ENCODE results near the gene MYZAP. TPM values are rescaled to one million over a fixed set of nuclear protein-coding genes. Genes with fewer than 3 reads are reported as not detected.

MYZAP gene
- total RNA-seq, 1 donor: not detected

DNA sequence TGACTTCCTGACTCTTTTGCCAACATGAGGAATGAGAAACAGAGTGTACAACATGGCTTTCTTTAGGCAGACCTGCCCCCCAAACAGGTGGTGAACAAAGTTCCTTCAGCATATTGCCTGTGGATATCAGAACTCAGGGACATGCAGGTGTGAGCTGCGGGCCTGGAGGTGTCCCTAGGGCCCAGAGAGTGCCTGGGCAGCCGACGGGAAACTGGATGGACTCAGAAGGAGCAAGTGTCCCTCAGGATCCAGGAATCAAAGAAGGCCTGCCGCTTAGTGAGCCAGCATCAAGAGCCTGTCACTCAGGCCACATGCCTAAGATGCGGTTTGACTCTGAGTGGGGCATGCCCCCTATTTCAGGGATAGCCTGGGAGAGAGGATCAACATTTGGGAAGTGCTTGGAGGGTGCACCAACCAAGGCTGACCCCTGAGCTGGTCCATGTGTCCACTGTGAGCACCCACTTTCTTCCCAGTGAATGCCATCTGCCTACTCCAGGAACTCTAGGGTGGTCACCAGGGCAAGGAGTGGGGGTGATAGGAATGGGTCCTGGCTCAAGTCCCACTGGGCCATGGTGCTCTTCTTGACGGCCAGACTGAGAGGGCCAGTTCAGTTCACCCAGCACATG, 98.8 kb downstream of the MYZAP start:
- DNase-seq (ENCODE audit: low read depth): no peak
- TF ChIP-seq CTCF (IDR thresholded peaks at IDR 0.05; ENCODE audit: insufficient read depth, low read length): no peak
- H3K4me3 ChIP-seq (ENCODE audit: low read depth, low read length): no peak overlapping the region

DNA sequence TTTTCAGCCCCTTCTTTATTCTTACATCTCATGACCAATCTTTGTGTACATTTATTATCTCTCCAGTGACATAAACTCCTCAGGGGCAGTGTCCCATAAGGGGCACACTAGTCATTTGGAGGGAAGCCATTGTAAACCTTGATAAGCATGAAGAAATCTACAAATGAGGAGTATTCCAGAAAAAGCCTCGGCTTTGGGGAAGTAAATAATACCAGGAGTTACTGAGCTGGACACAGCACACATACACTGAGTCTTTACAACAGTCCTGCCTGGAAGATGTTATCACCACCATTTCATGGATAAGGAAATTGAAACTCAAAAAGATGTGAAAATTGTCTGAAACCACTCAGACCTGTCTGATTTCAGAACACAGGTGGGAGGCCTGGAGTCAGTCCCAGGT, 99.4 kb downstream of the MYZAP start:
- TF ChIP-seq CTCF (IDR thresholded peaks at IDR 0.05; ENCODE audit: insufficient read depth, low read length): no peak
- no peak overlapping the region for H3K4me3 ChIP-seq (ENCODE audit: low read depth, low read length)
- no peak for DNase-seq (ENCODE audit: low read depth)

DNA sequence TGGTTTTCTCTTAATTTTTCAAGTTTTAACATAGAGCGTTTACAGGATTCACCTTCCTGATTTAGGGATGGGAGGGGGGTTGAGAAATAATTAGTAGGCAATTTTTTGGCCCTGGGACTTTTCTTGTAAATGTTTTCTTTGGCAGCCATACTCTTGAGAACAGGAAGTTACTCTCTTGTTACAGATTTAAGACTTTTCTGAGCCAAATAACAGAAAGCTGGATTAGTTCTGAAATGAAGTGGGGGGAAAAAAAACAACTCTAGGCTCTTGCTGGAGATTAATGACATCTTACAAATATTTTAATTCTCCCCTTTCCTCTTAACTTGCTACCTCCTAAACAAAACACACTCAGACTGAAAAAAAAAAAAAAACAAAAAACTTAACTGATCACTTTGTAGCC, 101.0 kb downstream of the MYZAP start:
- H3K4me3 ChIP-seq (ENCODE audit: low read depth, low read length): no peak overlapping the region
- DNase-seq (ENCODE audit: low read depth): peak; percentile 72
- no peak for TF ChIP-seq CTCF (IDR thresholded peaks at IDR 0.05; ENCODE audit: insufficient read depth, low read length)

- no peak overlapping the region for H3K4me3 ChIP-seq (ENCODE audit: low read depth, low read length)
- peak; percentile 62 for DNase-seq (ENCODE audit: low read depth)
- TF ChIP-seq CTCF (IDR thresholded peaks at IDR 0.05; ENCODE audit: insufficient read depth, low read length): no peak
Observed at GRCh38 chr15:57694279-57694678, 102.6 kb downstream of the MYZAP start.

DNA sequence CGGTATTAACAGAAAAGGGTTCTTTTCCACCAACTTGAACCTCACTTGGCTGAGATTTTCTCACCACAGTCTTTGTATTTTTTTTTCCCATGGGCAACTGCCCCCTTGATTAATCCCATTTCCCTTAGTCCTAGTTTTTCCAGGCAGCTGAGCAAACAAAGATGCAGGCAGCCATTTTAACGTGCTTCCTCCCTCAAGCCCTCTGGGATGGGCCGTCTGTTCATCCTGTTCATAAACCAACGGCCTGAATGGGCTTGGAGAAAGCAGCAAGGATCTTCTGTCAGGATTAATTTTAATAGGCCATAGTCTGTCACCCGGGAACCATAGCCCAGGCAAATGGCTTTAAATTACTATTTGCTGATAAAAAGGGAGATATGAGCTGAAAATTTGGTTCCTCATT, 104.4 kb downstream of the MYZAP start:
- no peak for TF ChIP-seq CTCF (IDR thresholded peaks at IDR 0.05; ENCODE audit: insufficient read depth, low read length)
- no peak for DNase-seq (ENCODE audit: low read depth)

GRCh38 chr15:57697588-57697987, 105.9 kb downstream of the MYZAP start:
- no peak for TF ChIP-seq CTCF (IDR thresholded peaks at IDR 0.05; ENCODE audit: insufficient read depth, low read length)
- peak; percentile 60 for DNase-seq (ENCODE audit: low read depth)
- H3K4me3 ChIP-seq (ENCODE audit: low read depth, low read length): no peak overlapping the region

More for the DNA sequence above, 104.4 kb downstream of the MYZAP start:
- no peak overlapping the region for H3K4me3 ChIP-seq (ENCODE audit: low read depth, low read length)

DNA sequence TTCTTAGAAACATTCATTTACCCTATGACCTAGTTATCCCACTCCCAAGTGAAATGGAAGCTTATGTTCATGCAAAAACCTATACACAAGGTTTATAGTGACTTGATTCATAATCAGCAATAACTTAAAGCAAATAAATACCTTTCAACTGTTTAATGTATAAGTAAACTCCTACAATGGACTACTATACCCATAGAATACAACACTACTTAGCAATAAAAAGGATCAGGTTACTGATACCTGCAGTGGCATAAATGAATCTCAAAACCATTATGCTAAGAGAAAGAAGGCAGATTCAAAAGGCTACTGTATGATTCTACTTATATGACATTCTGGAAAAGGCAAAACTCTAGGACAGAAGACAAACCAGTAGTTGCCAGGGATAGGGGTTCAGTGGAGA, 106.5 kb downstream of the MYZAP start:
- DNase-seq (ENCODE audit: low read depth): no peak
- no peak for TF ChIP-seq CTCF (IDR thresholded peaks at IDR 0.05; ENCODE audit: insufficient read depth, low read length)
- H3K4me3 ChIP-seq (ENCODE audit: low read depth, low read length): no peak overlapping the region

Data from fibroblast of the aortic adventitia (primary cell).